Upper lobe of right lung (tissue), 1 donor: ENCODE measurements around the gene ILKAP. TPM values are rescaled to one million over a fixed set of nuclear protein-coding genes. Genes with fewer than 3 reads are reported as not detected.

Experiments
- ATAC-seq: fragments of 200-7000 bp; cut with Tn5 transposase; one replicate; pipeline ENCODE4 v1.9.1; 2020; ENCODE audit warnings: mild to moderate bottlenecking, moderate library complexity
- DNase-seq: peaks from one replicate; pipeline ENCODE4 v3.0.0-alpha.2; 2020
- H3K27ac ChIP-seq: fragments of 200-600 bp; one replicate; pipeline ENCODE4 v1.8.0; 2022
- H3K27me3 ChIP-seq: fragments of 200-600 bp; one replicate; pipeline ENCODE4 v1.8.0; 2022; ENCODE audit warnings: mild to moderate bottlenecking
- H3K36me3 ChIP-seq: fragments of 200-600 bp; one replicate; pipeline ENCODE4 v1.8.0; 2022
- H3K4me1 ChIP-seq: fragments of 200-600 bp; one replicate; pipeline ENCODE4 v1.8.0; 2022
- H3K4me3 ChIP-seq: fragments of 200-600 bp; one replicate; pipeline ENCODE4 v1.8.0; 2022; ENCODE audit warnings: mild to moderate bottlenecking
- H3K9me3 ChIP-seq: fragments of 200-600 bp; one replicate; pipeline ENCODE4 v1.8.0; 2022
- intact Hi-C: fragments of 100-400 bp; cut with DNase I; formaldehyde crosslinking; loops from one replicate; pipeline ENCODE4 v1.11.0; 2022
- total RNA-seq: library from RNA; stranded (reverse); fragmentation: NEBNext Ultra II Directional; extraction: Animal tissue kit (Norgen Biotek cat#: 25700); gene quantifications from one replicate; pipeline ENCODE4 v1.2.1, GENCODE V29; 2021
- TF ChIP-seq, protein P1 (sequence below): fragments of 200-600 bp; IDR thresholded peaks from one replicate; pipeline ENCODE4 v1.8.0; 2022; ENCODE audit warnings: antibody characterized with exemption
- donor health status: DM: no; HTN: yes; CAD: no; lungs with severe emphysema.

ILKAP gene
- total RNA-seq, 1 donor from 2014 or later, result 47.2 TPM

DNA sequence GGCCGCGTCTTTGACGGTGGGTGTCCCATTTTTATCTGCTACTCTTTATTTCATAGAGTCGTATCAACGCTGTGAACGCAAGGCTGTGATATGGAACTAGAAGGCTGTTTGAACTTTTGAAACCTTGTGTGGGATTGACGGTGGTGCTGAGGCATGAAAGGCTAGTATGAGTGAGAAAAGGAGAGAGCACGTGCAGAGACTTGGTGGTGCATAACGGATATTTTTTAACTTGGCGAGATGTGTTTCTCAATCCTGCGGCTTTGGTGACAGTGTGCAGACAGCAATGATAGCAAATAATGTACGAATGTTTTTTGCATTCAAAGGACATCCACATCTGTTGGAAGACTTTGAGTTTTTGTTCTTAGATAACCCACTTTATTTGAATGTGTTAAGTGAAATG is 30.1 kb upstream of the ILKAP start:
- TF ChIP-seq, protein P1, sequence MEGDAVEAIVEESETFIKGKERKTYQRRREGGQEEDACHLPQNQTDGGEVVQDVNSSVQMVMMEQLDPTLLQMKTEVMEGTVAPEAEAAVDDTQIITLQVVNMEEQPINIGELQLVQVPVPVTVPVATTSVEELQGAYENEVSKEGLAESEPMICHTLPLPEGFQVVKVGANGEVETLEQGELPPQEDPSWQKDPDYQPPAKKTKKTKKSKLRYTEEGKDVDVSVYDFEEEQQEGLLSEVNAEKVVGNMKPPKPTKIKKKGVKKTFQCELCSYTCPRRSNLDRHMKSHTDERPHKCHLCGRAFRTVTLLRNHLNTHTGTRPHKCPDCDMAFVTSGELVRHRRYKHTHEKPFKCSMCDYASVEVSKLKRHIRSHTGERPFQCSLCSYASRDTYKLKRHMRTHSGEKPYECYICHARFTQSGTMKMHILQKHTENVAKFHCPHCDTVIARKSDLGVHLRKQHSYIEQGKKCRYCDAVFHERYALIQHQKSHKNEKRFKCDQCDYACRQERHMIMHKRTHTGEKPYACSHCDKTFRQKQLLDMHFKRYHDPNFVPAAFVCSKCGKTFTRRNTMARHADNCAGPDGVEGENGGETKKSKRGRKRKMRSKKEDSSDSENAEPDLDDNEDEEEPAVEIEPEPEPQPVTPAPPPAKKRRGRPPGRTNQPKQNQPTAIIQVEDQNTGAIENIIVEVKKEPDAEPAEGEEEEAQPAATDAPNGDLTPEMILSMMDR, result no peak
- Histone ChIP-seq H3K36me3 (no peaks in the 10 kb centered on the region), H3K4me3 (no peak overlapping the region), H3K27ac (no peak overlapping the region), H3K27me3 (peaks cover 4% of the 10 kb centered on the region), H3K4me1 (peaks cover 11% of the 10 kb centered on the region), H3K9me3 (no peaks in the 10 kb centered on the region)
- DNase-seq, result no peak
- intact Hi-C loops, result no loop called here
- no peak for ATAC-seq

DNA sequence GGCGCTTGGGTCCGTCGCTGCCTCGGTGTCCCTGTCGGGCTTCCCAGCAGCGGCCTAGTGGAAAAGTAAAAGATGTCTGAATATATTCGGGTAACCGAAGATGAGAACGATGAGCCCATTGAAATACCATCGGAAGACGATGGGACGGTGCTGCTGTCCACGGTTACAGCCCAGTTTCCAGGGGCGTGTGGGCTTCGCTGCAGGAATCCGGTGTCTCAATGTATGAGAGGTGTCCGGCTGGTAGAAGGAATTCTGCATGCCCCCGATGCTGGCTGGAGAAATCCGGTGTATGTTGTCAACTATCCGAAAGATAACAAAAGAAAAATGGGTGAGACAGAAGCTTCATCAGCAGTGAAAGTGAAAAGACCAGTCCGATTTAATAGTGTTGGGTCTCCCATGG is 28.3 kb upstream of the ILKAP start:
- H3K27ac ChIP-seq, result no peak overlapping the region
- ATAC-seq (no peak), DNase-seq (no peak)
- no peaks in the 10 kb centered on the region for H3K9me3 ChIP-seq
- TF ChIP-seq, protein P1, result no peak
- H3K4me3 ChIP-seq, result peak overlapping the region; percentile 68
- H3K36me3 ChIP-seq, result no peaks in the 10 kb centered on the region
- no peaks in the 10 kb centered on the region for H3K27me3 ChIP-seq
- H3K4me1 ChIP-seq, result peaks cover 11% of the 10 kb centered on the region
- intact Hi-C loops, result no loop called here

DNA sequence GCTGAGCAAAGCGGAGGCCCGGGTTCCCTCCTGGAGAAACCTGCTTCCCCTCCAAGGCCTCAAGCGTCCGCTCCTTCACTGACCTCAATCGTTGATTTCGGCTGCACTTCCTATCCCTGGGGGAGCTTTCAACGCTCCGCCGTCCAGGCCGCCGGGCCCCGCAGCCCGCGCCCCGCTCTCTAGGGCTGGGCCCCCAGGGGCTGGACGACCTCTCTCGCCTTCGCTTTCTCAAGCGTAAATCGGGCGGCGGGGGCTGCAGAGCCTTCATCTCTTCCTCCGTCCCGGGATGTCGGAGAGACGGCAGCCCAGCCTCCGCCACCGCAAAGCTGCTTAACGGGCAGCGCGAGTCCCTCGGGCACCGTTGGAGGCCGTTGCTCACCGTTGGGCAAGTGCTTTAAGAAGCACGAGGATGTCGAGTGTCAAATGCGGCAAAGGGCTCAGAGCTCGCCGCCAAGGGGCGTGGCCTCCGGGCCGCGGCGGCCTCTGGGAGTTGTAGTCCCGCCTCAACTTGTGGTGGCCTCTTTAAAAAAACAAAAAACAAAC is 27.8 kb upstream of the ILKAP start:
- TF ChIP-seq, protein P1, result no peak
- DNase-seq (peak; percentile 89), ATAC-seq (peak; percentile 88)
- peak overlapping the region; percentile 42 for H3K27ac ChIP-seq
- peaks cover 11% of the 10 kb centered on the region for H3K4me1 ChIP-seq
- H3K9me3 ChIP-seq, result no peaks in the 10 kb centered on the region
- intact Hi-C loops, result no loop called here
- H3K4me3 ChIP-seq, result peak overlapping the region; percentile 68
- no peaks in the 10 kb centered on the region for H3K36me3 ChIP-seq
- H3K27me3 ChIP-seq, result no peaks in the 10 kb centered on the region

DNA sequence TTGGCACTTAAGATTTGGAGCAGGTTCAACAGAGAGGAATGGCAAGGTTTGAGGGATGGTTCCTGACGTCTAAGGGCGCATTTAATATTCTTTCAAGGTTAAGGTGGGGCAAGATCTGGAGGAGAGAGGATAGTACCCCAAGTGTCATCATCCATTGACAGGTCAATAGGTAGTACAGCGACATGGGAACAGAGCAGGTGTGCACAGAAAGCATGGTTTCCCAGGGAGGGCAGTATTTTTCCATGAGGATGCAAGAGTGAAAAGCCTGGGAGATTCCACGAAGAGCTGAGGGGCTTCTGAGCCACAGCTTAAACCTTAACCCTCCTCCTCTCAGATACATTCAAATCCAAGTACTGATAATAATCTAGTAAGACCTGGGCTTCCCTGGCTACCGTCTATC is 27.2 kb upstream of the ILKAP start:
- DNase-seq, result no peak
- Histone ChIP-seq H3K9me3 (no peaks in the 10 kb centered on the region), H3K27ac (no peak overlapping the region), H3K27me3 (no peaks in the 10 kb centered on the region), H3K36me3 (no peaks in the 10 kb centered on the region), H3K4me3 (peak overlapping the region; percentile 68), H3K4me1 (peaks cover 11% of the 10 kb centered on the region)
- intact Hi-C loops, result no loop called here
- ATAC-seq, result no peak
- TF ChIP-seq, protein P1, result no peak

DNA sequence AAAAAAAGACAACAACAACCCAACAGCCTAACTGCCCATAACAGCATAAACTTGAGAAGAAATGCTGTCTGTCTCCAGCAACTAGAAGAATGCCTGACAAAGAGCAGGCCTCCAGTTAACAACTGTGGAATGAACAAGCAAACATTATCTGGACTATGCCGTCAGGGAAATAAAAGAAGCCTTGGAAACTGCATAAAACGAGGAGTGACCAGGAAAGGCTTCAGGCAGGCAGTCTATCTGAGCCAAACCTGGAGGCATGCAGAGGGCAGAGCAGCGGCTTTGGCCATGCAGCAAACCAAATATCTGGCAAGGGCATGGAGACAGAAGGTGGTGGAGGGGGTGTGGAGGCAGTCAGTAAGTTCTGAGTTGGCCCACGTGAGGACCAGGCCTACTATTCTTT is 25.2 kb upstream of the ILKAP start:
- ATAC-seq (no peak), DNase-seq (no peak)
- intact Hi-C loops, result no loop called here
- H3K36me3 ChIP-seq, result no peaks in the 10 kb centered on the region
- H3K27me3 ChIP-seq, result no peaks in the 10 kb centered on the region
- H3K4me3 ChIP-seq, result no peak overlapping the region
- peaks cover 9% of the 10 kb centered on the region for H3K4me1 ChIP-seq
- TF ChIP-seq, protein P1, result no peak
- H3K9me3 ChIP-seq, result no peaks in the 10 kb centered on the region
- H3K27ac ChIP-seq, result no peak overlapping the region

DNA sequence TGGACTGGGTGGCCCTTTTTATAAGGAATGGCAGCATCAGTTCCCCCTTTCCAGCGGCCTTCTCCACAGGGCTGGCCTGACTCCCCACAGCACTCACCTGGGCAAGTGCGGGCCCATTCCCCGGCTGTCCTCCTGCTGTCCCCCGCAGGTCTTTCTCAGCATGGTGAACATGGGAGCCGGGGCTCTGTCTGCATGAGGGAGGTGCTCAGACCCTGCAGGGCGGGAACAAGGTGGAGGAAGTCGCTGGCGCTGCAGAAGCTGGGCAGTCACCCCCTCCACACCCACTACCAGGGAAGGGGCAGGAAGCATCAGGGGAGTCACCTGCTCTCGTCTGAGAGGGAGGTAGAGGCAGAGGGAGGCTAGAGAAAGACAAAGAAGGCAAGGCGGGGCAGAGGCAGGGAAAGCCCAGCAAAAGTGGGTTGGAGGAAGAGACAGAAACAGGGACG is 24.1 kb upstream of the ILKAP start:
- Histone ChIP-seq H3K4me1 (peaks cover 9% of the 10 kb centered on the region), H3K36me3 (no peaks in the 10 kb centered on the region), H3K9me3 (no peaks in the 10 kb centered on the region), H3K27me3 (no peaks in the 10 kb centered on the region), H3K4me3 (no peak overlapping the region), H3K27ac (no peak overlapping the region)
- TF ChIP-seq, protein P1, result no peak
- intact Hi-C loops, result no loop called here
- DNase-seq (no peak), ATAC-seq (no peak)
